ENCODE measurements around the gene MAGI1. TPM values are rescaled to one million over a fixed set of nuclear protein-coding genes. Genes with fewer than 3 reads are reported as not detected.

MAGI1 gene
- total and polyA plus RNA-seq, 2 donors (not counting 1 experiment from before 2014, with no cell fraction given) = 15.7 to 23.7 TPM

GRCh38 chr3:65897766-65898165, 141.0 kb downstream of the MAGI1 start:
- H3K4me3 ChIP-seq (replicated peaks in 1 of 4; ENCODE audit: control extremely low read depth in 1 of 4, insufficient read depth in 1 of 4, low read depth in 3 of 4, low read length in 4 of 4) = no peak overlapping the region
- H3K36me3 ChIP-seq (ENCODE audit: control insufficient read depth, insufficient read depth, low read length) = no peaks in the 10 kb centered on the region
- no peaks in the 10 kb centered on the region for H3K27me3 ChIP-seq (ENCODE audit: control insufficient read depth, insufficient read depth, low read length)
- H3K79me2 ChIP-seq (ENCODE audit: control insufficient read depth, insufficient read depth, low read length) = peaks cover 2% of the 10 kb centered on the region
- DNase-seq (ENCODE audit: low read depth in 2 of 2) = no peak
- peaks cover 3% of the 10 kb centered on the region for H3K4me1 ChIP-seq (ENCODE audit: control insufficient read depth, extremely low read depth, insufficient read depth, low read length)
- no peaks in the 10 kb centered on the region for H4K20me1 ChIP-seq (ENCODE audit: control insufficient read depth, extremely low read depth, insufficient read depth, low read length)
- H2AFZ ChIP-seq (ENCODE audit: low read length) = no peak overlapping the region
- no peaks in the 10 kb centered on the region for H3K9me3 ChIP-seq (ENCODE audit: control insufficient read depth, insufficient read depth, low read depth, low read length)
- TF ChIP-seq EZH2 (IDR thresholded peaks at IDR 0.05; ENCODE audit: low read length, missing control alignments) = no peak
- TF ChIP-seq CTCF (conservative IDR thresholded peaks at IDR 0.05 in 1 of 2, IDR thresholded peaks at IDR 0.05 in 1 of 2; ENCODE audit: low read depth in 1 of 2, low read length in 2 of 2) = no peak
- no peak overlapping the region for H3K4me2 ChIP-seq (ENCODE audit: extremely low read depth, insufficient read depth, low read length)
- H3K9ac ChIP-seq (ENCODE audit: insufficient read depth, low read length) = no peak overlapping the region
- H3K27ac ChIP-seq (ENCODE audit: insufficient read depth, low read length) = no peak overlapping the region

GRCh38 chr3:65896321-65896720, 142.4 kb downstream of the MAGI1 start:
- peaks cover 3% of the 10 kb centered on the region for H3K4me1 ChIP-seq (ENCODE audit: control insufficient read depth, extremely low read depth, insufficient read depth, low read length)
- TF ChIP-seq EZH2 (IDR thresholded peaks at IDR 0.05; ENCODE audit: low read length, missing control alignments) (no peak), CTCF (conservative IDR thresholded peaks at IDR 0.05 in 1 of 2, IDR thresholded peaks at IDR 0.05 in 1 of 2; ENCODE audit: low read depth in 1 of 2, low read length in 2 of 2) (no peak)
- no peaks in the 10 kb centered on the region for H3K27me3 ChIP-seq (ENCODE audit: control insufficient read depth, insufficient read depth, low read length)
- H3K4me2 ChIP-seq (ENCODE audit: extremely low read depth, insufficient read depth, low read length) = no peak overlapping the region
- no peak overlapping the region for H3K4me3 ChIP-seq (replicated peaks in 1 of 4; ENCODE audit: control extremely low read depth in 1 of 4, insufficient read depth in 1 of 4, low read depth in 3 of 4, low read length in 4 of 4)
- H4K20me1 ChIP-seq (ENCODE audit: control insufficient read depth, extremely low read depth, insufficient read depth, low read length) = no peaks in the 10 kb centered on the region
- no peak overlapping the region for H3K27ac ChIP-seq (ENCODE audit: insufficient read depth, low read length)
- H3K36me3 ChIP-seq (ENCODE audit: control insufficient read depth, insufficient read depth, low read length) = no peaks in the 10 kb centered on the region
- H2AFZ ChIP-seq (ENCODE audit: low read length) = no peak overlapping the region
- H3K79me2 ChIP-seq (ENCODE audit: control insufficient read depth, insufficient read depth, low read length) = peaks cover 2% of the 10 kb centered on the region
- no peak overlapping the region for H3K9ac ChIP-seq (ENCODE audit: insufficient read depth, low read length)
- no peaks in the 10 kb centered on the region for H3K9me3 ChIP-seq (ENCODE audit: control insufficient read depth, insufficient read depth, low read depth, low read length)
- no peak for DNase-seq (ENCODE audit: low read depth in 2 of 2)

DNA sequence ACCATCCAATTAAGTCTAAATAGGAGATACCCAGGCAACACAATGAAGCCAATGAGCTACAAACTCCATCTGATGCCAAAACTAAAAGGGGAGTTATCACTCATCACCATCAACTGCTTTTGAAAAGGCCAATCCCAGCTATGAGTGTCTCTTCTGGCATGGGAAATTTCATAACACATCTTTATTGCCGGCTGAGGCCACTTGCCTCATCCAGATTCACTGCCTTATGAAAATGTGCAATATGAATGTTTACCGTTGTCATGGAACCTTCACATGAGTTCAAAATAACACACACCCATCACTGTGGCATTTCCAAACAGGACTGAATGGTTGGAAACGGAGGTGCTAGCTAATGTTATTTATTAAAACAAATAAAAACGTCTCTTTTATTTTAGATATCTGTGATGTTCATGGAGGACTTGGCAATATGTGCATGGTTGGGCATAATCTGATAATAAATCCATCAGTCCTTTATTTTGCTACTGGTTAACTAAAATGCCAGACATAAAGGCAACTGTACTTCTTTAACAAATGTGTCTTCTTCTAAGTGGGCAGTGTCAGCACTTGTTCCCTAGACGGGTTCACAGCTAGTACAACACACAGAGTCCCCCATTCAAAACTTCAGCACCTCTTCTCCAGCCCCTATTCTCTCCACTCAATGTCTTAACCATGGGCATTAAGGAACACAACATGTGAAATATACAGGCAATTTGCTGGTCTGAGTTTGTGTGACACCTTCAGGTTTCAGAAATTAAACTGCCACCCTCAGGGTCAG, 143.9 kb downstream of the MAGI1 start:
- DNase-seq (ENCODE audit: low read depth in 2 of 2) = peak; percentile 11 to 74
- H2AFZ ChIP-seq (ENCODE audit: low read length) = no peak overlapping the region
- H3K9ac ChIP-seq (ENCODE audit: insufficient read depth, low read length) = no peak overlapping the region
- TF ChIP-seq EZH2 (IDR thresholded peaks at IDR 0.05; ENCODE audit: low read length, missing control alignments) = no peak
- no peak for TF ChIP-seq CTCF (conservative IDR thresholded peaks at IDR 0.05 in 1 of 2, IDR thresholded peaks at IDR 0.05 in 1 of 2; ENCODE audit: low read depth in 1 of 2, low read length in 2 of 2)
- H3K79me2 ChIP-seq (ENCODE audit: control insufficient read depth, insufficient read depth, low read length) = peaks cover 3% of the 10 kb centered on the region
- peak overlapping the region; percentile 23 for H3K27ac ChIP-seq (ENCODE audit: insufficient read depth, low read length)
- no peaks in the 10 kb centered on the region for H3K9me3 ChIP-seq (ENCODE audit: control insufficient read depth, insufficient read depth, low read depth, low read length)
- no peaks in the 10 kb centered on the region for H4K20me1 ChIP-seq (ENCODE audit: control insufficient read depth, extremely low read depth, insufficient read depth, low read length)
- H3K36me3 ChIP-seq (ENCODE audit: control insufficient read depth, insufficient read depth, low read length) = no peaks in the 10 kb centered on the region
- no peak overlapping the region for H3K4me2 ChIP-seq (ENCODE audit: extremely low read depth, insufficient read depth, low read length)
- H3K4me1 ChIP-seq (ENCODE audit: control insufficient read depth, extremely low read depth, insufficient read depth, low read length) = peaks cover 3% of the 10 kb centered on the region
- no peaks in the 10 kb centered on the region for H3K27me3 ChIP-seq (ENCODE audit: control insufficient read depth, insufficient read depth, low read length)
- H3K4me3 ChIP-seq (replicated peaks in 1 of 4; ENCODE audit: control extremely low read depth in 1 of 4, insufficient read depth in 1 of 4, low read depth in 3 of 4, low read length in 4 of 4) = no peak overlapping the region
